Neutrophil (primary cell): ENCODE measurements around the gene IFI27.

Experiments
- H3K27ac ChIP-seq: fragments of 200-600 bp; sonication (generic); 2 replicates; pipeline ENCODE4 v1.5.1; 2016; ENCODE audit warnings: mild to moderate bottlenecking, moderate library complexity
- H3K27me3 ChIP-seq: fragments of 200-600 bp; sonication (generic); 2 replicates; pipeline ENCODE4 v1.6.0; 2016; ENCODE audit warnings: mild to moderate bottlenecking
- H3K36me3 ChIP-seq: fragments of 200-600 bp; sonication (generic); 2 replicates; pipeline ENCODE4 v1.5.1; 2017
- H3K4me1 ChIP-seq, 2 experiments: fragments of 200-600 bp in 1 of 2; sonication (generic) in 1 of 2; 1 replicate in 1 of 2; 2 replicates in 1 of 2; pipeline versions ENCODE4 v1.5.1 to v1.6.1; 2013 to 2016; ENCODE audit warnings: low read depth in 1 of 2, low read length in 1 of 2, mild to moderate bottlenecking in 1 of 2, moderate library complexity in 1 of 2; ENCODE audit not compliant: control insufficient read depth in 1 of 2, insufficient read depth in 1 of 2
- H3K4me3 ChIP-seq, 2 experiments: fragments of 200-600 bp in 1 of 2; sonication (generic) in 1 of 2; 1 replicate in 1 of 2; 2 replicates in 1 of 2; pipeline ENCODE4 v1.5.1; 2013 to 2016; ENCODE audit warnings: low read depth in 1 of 2, low read length in 1 of 2, mild to moderate bottlenecking in 1 of 2, moderate library complexity in 1 of 2
- H3K9me3 ChIP-seq: fragments of 200-600 bp; sonication (generic); 2 replicates; pipeline ENCODE4 v1.5.1; 2016
- TF ChIP-seq, protein P1 (sequence below): fragments of 200-600 bp; sonication (generic); IDR thresholded peaks from 2 replicates; pipeline ENCODE4 v1.5.1; 2016; ENCODE audit warnings: antibody characterized with exemption

Gene IFI27

DNA sequence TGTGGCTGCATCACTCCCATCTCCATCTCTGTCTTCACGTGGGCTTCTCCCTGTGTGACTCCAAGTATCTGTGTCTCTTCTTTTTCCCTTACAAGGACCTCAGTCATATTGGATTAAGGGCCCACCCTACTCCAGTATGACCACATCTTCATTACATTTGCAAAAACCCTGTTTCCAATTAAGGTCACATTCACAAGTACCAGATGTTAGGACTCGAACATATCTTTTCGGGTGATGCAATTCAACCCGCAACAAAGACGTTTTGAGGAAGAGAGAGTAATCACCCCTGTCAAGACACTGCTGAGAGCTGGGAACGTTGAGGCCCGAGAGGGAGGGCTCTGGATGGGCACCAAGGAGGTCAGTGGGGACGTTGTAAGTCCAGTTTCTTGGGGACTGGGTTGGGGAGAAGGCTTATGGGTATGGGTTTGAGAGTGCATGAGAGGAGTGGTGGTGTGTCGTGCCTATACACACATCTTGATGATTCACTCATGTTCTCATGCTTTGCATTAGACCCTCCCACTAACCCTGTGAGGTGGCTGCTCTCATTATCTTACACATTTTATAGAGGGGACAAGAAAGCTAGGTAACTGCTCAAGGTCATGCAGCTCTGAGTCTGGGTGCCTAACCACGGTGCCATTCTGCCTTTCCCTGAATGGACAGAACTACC is 12.1 kb upstream of the IFI27 start:
- TF ChIP-seq, protein P1, sequence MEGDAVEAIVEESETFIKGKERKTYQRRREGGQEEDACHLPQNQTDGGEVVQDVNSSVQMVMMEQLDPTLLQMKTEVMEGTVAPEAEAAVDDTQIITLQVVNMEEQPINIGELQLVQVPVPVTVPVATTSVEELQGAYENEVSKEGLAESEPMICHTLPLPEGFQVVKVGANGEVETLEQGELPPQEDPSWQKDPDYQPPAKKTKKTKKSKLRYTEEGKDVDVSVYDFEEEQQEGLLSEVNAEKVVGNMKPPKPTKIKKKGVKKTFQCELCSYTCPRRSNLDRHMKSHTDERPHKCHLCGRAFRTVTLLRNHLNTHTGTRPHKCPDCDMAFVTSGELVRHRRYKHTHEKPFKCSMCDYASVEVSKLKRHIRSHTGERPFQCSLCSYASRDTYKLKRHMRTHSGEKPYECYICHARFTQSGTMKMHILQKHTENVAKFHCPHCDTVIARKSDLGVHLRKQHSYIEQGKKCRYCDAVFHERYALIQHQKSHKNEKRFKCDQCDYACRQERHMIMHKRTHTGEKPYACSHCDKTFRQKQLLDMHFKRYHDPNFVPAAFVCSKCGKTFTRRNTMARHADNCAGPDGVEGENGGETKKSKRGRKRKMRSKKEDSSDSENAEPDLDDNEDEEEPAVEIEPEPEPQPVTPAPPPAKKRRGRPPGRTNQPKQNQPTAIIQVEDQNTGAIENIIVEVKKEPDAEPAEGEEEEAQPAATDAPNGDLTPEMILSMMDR: no peak
- Histone ChIP-seq H3K9me3 (no peaks in the 10 kb centered on the region), H3K4me1 (no peaks in the 10 kb centered on the region), H3K36me3 (no peaks in the 10 kb centered on the region), H3K4me3 (no peak overlapping the region), H3K27me3 (no peaks in the 10 kb centered on the region), H3K27ac (no peak overlapping the region)

DNA sequence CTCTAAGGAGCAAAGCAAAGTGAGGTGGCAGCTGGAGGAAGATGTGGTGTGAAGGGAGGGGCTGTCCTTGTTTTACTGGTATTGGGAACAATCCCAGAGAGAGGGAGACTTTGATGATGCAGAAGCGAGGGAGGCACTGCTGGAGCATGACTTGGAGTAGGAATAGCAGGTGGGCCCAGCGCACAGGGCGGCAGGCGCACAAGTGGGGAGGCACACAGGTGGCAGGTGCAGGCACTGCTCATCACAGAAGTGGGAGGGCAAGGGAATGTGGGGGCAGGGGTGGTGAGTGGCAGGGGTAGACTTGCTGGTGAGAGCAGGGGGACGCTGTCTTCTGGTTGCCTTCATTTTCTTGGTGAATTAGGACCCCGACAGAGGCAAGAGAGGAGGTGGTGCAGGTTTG is 11.5 kb upstream of the IFI27 start:
- Histone ChIP-seq H3K36me3 (no peaks in the 10 kb centered on the region), H3K9me3 (no peaks in the 10 kb centered on the region), H3K4me1 (no peaks in the 10 kb centered on the region), H3K4me3 (no peak overlapping the region), H3K27me3 (no peaks in the 10 kb centered on the region), H3K27ac (no peak overlapping the region)
- TF ChIP-seq, protein P1: no peak

DNA sequence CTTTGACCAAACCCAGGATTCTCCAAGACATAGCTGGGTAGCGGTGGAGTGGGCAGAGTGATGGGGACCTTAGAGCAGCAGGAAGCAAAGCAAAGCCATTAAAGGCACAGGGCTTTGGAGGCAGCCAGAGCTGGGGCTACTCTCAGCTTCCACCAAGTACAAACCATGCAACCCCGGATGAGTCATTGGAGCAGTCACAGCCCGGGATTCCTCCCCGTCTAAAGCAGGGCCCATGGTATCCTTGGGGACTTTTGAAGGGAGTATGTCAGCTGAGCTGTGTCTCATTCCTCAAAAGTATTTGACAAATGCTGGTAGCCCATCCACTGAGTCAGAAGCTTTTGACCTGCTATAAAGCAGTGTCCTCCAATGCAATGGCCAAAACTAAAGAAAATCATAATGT is 9.7 kb upstream of the IFI27 start:
- Histone ChIP-seq H3K9me3 (no peaks in the 10 kb centered on the region), H3K4me1 (no peaks in the 10 kb centered on the region), H3K27ac (no peak overlapping the region), H3K36me3 (no peaks in the 10 kb centered on the region), H3K4me3 (no peak overlapping the region), H3K27me3 (no peaks in the 10 kb centered on the region)
- TF ChIP-seq, protein P1: no peak

DNA sequence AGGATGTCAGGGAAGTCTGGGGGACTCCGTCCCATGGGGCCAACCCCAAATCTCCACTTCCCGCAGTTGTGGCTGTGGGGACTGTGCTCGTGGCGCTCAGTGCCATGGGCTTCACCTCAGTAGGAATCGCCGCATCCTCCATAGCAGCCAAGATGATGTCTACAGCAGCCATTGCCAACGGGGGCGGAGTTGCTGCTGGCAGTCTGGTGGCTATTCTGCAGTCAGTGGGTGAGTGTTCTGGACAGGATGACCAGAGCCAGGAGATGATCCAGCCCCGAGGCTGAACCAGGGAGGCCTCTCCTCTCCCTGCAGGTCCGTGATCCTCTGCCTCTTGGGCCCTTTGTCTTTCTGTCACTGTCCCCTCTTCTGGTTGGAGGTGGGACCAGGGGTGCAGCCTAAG is 8.8 kb upstream of the IFI27 start:
- no peaks in the 10 kb centered on the region for H3K4me1 ChIP-seq
- H3K27me3 ChIP-seq: no peaks in the 10 kb centered on the region
- TF ChIP-seq, protein P1: no peak

DNA sequence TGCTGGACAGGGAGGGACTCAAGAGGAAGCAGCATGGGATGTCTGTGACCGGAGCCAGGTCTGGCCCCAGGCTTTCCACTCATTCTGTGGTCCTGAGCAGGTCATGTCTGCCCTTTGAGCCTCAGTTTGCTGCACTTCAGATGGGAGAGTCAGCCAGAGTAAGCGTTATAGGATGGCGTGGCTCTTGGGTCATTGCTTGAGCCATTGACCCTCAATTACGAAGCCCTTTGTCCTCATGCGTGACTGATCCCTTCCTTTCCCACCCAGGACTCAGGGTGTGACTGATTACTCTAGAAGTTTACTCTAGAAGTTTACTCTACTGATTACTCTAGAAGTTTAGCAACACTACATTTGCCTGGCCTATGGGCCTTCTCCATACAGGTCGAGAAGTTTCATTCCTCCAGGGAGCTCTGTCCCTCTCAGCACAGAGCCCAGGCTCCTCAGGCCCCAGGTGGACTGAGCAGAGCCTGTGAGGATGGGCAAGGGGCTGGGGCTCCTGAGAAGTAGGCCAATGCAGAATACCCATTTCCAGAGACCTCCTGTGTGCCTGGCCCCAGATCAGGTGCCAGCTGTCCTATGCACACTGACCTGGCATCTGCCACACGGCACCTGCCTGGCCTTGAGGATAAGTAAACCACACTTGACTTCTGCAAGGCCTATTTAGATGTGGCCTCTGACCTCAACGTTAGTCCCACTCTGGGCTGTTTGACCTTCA is 7.6 kb upstream of the IFI27 start:
- Histone ChIP-seq H3K27ac (no peak overlapping the region), H3K27me3 (no peaks in the 10 kb centered on the region), H3K4me1 (no peaks in the 10 kb centered on the region), H3K36me3 (no peaks in the 10 kb centered on the region), H3K4me3 (no peak overlapping the region), H3K9me3 (no peaks in the 10 kb centered on the region)
- TF ChIP-seq, protein P1: no peak

More for the DNA sequence above, 8.8 kb upstream of the IFI27 start:
- Histone ChIP-seq H3K4me3 (no peak overlapping the region), H3K36me3 (no peaks in the 10 kb centered on the region), H3K27ac (no peak overlapping the region), H3K9me3 (no peaks in the 10 kb centered on the region)
